GM19468 (cell line): ENCODE measurements around the gene NTMT1.
"Not testable (repeated sequence)": the region's sequence is repeated elsewhere in the genome, so short reads cannot be mapped to it uniquely, and the experiment has no call there.

Source experiments
- ATAC-seq: cut with Tn5 transposase; IDR thresholded peaks from one replicate; pipeline ENCODE4 v1.9.1; 2021; ENCODE audit warnings: mild to moderate bottlenecking, moderate library complexity, moderate number of reproducible peaks; ENCODE audit not compliant: unreplicated experiment; ENCODE audit errors: extremely low read depth

NTMT1 gene, protein sequence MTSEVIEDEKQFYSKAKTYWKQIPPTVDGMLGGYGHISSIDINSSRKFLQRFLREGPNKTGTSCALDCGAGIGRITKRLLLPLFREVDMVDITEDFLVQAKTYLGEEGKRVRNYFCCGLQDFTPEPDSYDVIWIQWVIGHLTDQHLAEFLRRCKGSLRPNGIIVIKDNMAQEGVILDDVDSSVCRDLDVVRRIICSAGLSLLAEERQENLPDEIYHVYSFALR

DNA sequence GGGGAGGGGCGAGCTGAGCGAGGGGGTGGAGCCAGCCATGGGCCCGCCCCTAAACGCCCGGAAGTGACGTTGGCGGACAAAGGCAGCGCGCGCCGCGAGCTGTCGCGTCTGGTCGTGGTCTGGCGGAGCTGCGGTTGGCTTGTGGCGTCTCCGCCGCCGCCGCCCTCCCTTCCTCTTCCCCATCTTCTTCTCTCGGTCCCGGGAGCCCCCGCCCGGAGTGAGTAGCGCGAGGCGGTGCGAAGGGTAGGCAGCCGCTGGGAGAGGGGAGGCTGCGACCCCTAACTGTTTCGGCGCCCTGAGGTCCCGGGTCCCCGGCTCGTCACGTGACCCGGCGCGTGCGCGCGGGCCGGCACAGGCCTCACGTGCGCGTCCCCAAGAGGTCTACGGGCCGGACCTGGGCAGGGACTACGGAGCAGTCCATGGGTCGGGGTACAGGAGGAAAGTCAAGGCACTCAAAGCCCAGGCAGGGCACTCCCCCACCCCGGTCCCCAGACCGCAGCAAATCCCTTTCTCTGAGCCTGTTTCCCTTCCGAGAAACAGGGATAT, at the start of gene NTMT1:
NTMT1 (plus strand) TSS at position 85 of the 546 bp plus-strand sequence. CDS start 6,541 bp downstream, outside the sequence.
- peak; percentile 29 for ATAC-seq

DNA sequence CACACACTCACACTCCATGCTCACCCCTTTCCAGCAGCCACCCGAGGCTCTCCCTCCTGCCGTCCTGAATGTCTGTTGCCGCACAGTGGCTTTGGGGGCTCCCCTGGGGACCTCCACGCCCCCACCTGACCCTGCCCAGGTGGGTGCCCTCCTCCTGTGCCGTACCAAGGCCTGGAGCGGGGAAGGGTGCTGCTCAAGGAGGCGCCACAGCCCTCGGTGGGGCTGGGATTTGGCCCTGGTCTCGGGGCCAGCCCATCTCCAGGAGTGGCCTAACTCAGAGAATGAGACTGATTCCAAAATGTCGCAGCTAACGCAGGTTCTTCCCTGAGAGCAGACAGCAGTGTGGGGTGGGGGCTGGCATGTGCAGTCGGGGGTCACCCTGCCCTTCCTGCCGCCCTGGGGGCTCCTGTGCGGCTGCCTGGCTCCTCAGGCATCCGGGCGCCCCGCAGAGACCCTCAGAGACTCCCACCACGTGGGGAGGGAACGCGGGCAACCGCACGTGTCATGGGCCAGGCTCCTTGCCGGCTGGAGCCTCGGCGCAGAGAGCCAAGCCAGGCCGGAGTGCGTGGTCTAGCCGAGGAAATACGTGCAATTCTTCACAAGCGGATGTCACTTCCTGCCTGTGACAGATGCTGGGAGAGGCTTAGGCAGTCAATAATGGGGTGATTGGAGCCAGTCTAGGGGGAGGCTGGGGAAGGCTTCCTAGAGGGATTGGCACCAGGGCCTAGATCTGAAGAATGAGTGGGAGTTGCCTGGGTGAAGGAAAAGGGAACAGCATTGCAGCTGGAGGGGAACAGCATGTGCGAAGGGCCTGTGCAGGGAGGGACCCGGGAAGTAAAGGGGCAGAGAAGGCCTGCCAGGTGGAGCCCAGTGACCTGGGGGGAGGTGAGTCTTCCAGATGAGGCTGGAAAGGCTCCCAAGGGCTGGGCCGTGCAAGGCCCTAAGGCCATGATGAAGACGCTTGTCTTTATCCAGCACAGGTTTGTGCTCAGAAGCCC, 49.1 kb upstream of the NTMT1 start:
- ATAC-seq: no peak

DNA sequence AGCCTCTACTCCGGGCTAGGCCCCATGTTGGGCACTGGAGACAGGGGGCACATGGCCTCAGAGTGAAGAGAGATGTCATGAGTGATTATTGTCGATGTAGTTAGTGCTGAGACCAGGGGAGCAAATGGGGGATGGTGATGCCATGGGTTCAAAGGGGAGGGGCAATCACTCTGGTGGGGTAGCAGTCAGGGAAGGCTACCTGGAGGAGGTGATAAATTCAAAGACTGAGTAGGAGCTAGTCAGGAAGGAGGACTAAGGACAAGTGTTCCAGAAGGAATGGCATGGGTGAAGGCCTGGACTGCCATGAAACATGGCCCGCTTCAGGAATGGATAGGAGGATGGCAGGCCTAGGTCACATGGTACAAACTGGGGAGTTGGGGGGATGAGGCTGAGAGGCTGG, 46.7 kb upstream of the NTMT1 start:
- no peak for ATAC-seq

DNA sequence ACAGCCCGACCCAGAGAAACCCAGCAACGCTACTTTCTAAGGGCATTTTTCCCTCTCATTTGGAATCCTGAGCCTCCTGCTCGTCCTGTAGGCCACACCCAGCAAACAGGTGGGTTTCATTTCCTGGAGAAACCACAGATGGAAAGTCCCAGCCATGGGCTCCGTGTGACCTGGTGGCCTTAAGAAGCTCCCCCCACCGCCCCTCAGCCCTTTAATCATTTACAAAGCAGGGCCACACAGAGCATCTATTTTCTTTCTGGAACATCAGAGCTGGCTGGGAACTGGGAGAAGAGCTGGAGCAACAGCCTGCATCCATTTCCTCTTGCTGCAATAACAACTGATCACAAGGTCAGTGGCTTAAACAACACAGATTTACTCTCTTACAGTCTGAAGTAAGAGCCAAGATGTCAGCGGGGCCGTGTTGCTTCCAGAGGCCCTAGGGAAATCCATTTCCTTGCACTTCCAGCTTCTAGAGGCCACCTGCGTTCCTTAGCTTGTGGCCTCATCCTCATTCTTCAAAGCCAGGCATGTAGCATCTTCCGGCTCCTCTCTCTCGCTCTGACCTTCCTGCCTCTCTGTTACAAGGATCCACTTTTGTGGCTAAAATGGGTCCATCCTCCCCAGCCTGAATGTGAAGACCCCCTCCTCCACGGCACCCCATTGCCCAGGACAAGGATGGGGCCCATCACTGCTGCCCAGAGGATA, 45.6 kb upstream of the NTMT1 start:
- no peak for ATAC-seq

DNA sequence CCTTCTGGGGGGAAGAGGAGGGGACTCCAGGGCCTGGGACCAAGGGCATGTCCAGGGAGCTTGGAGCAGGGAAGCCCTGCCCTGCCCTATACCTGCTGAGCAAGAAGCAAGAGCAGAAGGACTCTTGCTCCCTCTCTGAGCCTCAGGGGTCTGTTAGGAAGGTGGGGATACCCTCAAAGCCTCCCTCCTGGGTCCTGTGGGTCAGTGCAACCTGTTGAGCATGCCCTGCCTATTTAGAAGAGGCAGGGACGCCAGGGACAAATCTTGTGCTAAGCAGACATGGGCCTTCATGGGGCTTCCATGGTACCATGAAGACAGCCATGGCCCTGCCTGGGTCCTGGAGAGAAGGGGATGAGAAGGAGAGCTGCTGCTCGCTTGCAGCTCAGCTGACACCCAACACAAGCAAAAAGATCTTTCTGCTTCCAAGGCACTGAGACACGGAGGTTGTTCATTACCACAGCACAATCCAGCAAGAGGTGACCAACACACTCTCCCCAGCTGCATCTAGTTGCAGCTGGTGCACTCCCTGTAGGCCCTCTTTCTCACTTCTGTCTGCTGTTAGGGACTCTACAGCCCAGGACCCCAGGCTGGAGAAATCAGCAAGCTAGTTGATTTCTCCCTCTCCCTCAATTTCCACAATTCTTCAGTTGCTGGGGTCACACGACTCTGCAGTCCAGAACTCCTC, 44.3 kb upstream of the NTMT1 start:
- no peak for ATAC-seq

DNA sequence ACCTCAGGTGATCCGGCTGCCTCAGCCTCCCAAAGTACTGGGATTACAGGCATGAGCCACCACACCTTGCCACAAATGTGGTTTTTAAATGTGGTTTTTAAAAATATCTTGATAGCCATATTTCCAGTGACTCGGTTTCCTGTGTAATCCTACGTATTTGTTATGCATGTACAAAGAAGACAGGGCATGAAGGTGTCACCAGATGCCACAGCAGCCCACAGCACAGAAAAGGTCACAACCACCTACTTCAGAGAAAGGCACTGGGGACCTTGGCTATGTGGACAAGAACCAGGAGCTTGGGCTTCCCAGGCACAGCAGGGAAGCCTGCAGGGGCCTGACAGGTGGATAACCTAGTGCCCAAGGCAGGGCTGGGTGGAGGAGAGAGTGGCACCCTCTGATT, 43.1 kb upstream of the NTMT1 start:
- ATAC-seq: no peak

DNA sequence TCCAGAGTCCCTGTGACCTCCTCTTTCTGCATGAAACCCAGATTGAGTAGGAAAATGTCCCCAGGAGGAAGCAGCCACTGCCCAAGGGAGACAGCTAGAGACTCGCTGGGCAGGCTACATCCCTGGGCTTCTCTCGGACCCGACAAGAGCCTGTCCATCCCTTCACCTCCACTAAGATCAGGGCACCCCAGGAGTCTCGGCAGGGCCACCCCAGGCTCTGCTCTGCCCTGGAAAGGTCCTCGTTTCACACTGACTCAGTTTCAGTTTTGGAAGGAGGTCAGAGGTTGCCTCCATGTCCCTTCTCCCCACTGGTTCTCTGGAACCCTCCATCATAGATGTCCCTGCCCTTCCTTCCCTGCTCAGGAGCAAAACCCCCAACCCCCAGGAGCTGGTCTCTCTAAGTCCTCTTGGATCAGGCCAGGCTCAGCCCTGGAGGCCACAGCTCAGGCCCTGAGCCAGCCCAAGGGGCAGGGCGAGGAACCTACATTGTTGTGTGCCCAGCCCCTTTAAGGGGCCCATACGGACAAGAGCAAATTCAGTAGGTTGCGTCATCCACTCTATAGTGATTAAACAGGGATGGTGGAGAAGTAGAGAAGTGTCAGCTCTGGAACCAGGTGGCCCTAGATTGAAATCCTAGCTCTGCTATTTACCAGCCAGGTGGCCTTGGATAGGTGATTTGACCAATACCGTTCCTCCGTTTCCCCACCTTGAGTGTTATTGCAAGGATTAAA, 42.5 kb upstream of the NTMT1 start:
- ATAC-seq: no peak

DNA sequence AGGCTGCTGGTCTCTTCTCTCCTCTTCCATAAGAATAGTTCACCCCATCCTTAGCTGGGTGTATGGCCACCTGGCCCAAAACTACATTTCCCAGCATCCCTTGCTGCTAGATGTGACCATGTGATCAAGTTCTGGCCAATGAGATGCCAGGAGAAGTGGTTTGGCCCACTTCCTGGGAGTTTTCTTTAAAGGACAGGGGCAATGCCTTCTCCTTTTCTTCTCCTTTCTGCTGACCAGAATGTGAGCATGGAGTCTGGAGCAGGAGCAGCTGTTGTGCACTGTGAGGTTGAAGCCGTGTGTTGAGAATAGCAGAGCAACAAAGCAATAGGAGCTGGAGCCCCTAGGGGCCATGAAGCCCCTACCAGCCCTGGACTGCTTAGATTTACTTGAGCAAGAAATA, 41.8 kb upstream of the NTMT1 start:
- no peak for ATAC-seq

DNA sequence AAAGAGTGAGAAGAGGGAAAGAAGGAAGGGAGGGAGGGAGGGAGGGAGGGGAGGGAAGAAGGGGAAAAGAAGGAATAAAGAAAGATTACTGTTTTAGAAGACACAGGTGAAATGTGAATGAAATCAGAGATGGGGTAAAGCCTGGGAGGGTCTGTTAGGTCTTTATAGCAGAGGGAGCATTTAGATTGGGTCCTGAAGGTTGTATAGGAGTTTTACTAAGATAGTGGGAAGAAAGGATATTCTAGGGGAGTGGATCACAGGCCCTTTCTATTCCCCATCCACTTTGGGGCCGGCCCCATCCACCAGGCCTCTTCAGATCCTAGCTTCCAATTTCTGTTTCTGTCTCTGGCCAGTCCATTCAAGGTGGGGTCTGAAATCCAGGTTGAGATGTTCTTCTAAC, 40.6 kb upstream of the NTMT1 start:
- ATAC-seq: no peak

DNA sequence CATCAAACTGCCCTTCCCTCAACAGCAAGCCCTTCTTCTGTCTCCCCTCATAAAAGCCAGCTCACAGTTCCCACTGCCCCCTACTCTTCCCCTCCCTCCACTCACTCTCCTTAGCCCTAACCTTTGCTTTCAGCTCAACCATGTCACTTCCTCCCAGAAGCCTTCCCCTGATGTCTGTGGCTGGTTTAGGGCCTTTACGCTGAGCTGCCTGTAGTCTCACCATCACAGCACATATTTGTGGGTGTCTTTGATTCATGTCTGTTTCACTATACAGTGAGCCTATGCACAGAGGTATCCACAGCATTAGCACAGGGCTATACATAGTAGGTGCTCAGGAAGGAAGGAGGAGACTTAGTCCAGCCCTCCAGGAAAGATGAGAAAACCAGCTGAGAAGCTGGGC, 39.7 kb upstream of the NTMT1 start:
- ATAC-seq: no peak

DNA sequence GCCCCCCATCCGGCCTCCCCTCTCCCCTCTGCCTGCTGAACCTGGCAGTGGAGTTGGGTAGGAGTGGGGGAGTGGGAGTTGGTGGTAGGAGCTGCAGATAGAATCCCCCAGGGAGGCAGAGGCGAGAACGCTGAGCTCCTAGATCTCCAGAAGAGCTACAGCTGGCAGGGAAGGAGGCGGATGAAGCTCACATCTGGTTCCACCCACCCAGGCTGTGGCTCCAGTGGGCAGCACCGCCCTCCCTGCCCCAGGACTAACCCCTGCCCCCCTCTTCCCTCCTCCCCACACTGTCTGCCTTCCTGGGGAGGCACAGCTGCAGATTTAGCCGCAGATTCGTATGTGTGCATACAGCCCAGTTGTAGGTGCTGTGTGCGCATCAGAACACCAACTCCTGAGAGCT, 39.3 kb upstream of the NTMT1 start:
- no peak for ATAC-seq

DNA sequence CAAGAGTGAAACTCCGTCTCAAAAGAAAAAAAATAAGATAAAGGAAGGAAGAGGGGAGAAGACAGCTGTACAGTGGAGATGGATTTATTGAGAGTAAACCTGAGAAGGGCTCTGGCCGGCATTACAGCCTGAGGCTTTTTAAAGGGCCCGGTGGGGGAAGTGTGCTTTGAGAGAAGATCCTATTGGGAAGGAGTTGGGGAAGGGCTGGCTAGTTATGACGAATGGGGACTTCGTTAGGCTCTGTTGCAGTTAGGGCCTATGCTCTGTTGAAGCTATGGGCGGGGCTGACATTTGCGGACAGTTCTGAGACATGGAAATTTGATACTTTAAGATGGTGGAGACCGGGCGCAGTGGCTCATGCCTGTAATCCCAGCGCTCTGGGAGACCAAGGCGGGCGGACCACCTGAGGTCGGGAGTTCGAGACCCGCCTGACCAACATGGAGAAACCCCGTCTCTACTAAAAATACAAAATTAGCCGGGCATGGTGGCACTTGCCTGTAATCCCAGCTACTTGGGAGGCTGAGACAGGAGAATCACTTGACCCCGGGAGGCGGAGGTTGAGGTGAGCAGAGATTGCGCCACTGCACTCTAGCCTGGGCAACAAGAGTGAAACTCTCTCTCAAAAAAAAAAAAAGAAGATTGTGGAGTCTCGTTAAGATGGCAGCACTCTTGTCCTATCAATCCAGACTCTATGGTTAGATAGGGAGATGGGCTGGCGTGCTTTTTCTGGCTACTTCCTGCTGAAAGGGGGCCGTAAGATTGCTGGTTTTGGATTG, 38.3 kb upstream of the NTMT1 start:
- ATAC-seq: no peak

DNA sequence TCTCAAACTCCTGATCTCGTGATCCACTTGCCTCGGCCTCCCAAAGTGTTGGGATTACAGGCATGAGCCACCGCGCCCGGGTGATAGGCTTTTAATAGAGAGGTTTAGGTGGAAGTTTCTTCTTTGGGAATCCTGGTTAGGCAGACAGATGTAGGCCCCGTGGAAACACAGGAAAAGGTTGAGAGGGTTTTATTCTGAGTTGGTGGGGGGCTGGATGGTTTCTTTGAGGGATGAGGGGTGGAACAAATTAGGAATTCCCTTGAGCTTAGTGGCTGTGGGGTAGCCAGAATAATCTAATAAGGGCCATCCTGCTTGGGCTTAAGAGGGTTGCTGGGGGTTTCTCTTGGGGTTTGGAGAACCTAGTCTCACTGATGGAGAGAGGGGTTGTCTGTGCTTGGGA, 35.5 kb upstream of the NTMT1 start:
- ATAC-seq: no peak

DNA sequence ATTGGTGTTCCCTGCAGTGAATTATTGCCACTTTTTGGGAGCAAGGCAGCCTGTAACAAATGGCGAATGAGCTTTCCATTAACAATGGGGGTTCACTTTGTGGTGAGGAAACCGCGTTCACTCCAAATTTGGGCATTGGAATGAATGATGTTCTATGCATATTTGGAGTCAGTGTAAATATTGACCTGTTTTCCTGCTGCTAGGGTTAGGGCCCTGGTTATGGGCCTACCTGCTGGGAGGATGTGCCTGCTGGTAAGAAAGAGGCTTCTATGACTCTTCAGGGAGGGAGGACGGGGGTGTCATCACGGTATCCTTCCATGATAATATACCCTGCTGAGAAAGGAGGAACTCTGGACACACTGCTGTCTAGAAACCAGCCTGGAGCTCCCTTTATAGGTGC, 34.0 kb upstream of the NTMT1 start:
- no peak for ATAC-seq

DNA sequence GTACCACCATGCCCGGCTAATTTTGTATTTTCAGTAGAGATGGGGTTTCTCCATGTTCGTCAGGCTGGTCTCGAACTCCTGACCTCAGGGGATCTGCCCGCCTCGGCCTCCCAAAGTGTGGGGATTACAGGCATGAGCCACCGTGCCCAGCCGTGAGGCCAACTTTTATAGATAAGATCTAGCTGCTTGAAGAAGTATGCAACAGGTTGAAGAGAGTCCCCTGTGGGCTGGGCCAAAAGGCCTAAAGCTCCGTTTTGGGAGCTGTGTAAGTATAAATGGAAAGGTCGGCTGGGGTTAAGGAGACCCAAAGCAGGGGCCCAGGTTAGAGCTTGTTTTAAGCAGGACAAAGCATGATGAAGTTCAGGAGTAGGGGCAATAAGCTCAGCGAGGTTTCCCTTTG, 33.2 kb upstream of the NTMT1 start:
- not testable (repeated sequence) for ATAC-seq

DNA sequence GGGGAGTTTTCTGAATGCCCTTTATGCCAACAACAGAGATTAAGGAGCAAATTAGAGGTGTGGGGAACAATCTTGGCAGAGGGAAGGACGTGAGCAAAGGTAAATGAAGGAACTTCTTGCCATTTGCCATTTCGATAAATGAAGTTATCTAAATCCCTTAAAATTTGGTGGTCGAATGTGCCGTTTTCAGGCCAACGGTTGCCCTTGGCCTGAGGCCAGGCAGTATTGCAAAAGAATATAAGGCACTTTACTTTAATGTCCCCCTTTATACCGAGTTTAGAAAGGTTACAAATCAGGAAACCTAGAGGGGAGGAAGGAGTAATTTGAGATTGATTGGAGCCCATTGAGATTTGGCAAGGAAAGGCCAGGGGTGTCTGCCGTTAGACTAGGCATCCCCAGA, 31.3 kb upstream of the NTMT1 start:
- no peak for ATAC-seq

DNA sequence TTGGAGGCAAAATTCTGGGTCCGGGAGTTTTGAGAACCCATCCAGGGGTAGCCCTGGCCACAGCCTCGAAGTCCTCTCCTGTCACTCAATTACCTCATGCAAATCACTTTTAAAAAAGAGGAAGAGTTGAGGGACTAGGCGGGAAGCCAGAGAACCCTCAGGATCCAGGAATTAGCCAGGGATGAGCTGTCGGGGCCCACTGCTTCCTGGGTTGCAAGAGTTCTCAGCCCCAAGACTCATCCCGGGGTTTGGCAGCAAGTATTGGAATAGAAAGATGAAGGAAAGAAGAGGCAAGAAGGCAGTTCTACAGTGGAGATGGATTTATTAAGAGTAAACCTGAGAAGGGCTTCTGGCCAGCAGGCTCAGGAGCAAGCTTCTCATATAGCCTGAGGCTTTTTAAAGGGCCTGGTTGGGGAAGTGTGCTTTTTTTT, 30.6 kb upstream of the NTMT1 start:
- ATAC-seq: no peak

DNA sequence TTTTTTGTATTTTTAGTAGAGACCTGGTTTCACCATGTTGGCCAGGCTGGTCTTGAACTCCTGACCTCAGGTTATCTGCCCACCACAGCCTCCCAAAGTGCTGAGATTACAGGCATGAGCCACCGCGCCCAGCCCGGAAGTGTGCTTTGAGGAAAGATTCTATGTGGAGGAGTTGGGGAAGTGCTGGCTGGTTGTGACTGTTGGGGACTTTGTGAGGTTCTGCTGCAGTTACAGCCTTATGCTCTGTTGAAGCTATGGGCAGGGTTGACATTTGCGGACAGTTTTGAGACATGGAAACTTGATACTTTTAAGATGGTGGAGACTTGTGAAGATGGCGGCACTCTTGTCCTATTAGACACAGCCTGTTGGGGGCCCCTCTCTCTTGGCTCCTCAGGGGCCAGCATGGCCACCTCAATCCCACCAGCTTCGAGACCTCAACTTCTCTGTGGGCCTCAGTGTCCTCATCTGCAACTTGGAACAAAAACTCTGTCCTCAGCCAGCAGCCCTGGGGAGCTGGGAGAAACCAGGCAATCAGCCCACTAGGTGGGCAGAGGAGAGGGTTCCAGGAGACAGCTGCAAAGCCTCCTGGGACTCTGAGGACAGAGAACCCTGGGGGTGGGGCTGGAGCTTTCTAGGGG, 29.9 kb upstream of the NTMT1 start:
- ATAC-seq: no peak
